Caco-2 (cell line): ENCODE data around the gene SPRN. TPM values are rescaled to one million over a fixed set of nuclear protein-coding genes. Genes with fewer than 3 reads are reported as not detected.

ENCODE experiments used
- BruUV-seq: library from RNA; stranded (reverse); fragments of 400-500 nt; replicated peaks from 2 replicates; lab custom pipeline; 2021; lab: Mats Ljungman, UMichigan
- CTCF ChIA-PET: fragments of 300-600 bp; sonication (Branson Sonifier 250); formaldehyde crosslinking; loops from one replicate; lab custom pipeline; 2022; ENCODE audit warnings: antibody characterized with exemption; lab: Charles Lee
- POLR2A ChIA-PET: fragments of 300-600 bp; sonication (Branson Sonifier 250); formaldehyde crosslinking; loops from one replicate; lab custom pipeline; 2022; ENCODE audit warnings: antibody characterized with exemption; lab: Charles Lee
- DNase-seq, 2 experiments: peaks; one replicate each; pipeline versions ENCODE4 v3.0.0 to v3.0.0-alpha.2; 2020 to 2022
- H3K27me3 ChIP-seq: replicated peaks from 2 replicates; pipeline ENCODE4 v1.6.0; 2011; ENCODE audit warnings: low read length; ENCODE audit not compliant: control insufficient read depth, insufficient read depth
- H3K36me3 ChIP-seq: 2 replicates; pipeline ENCODE4 v1.5.1; 2011; ENCODE audit warnings: low read length; ENCODE audit not compliant: control insufficient read depth, insufficient read depth
- H3K4me1 ChIP-seq: fragments of 250-450 bp; sonication (Bioruptor Pico); 2 replicates; pipeline ENCODE4 v1.5.1; 2020; ENCODE audit warnings: mild to moderate bottlenecking
- H3K4me3 ChIP-seq: 2 replicates; pipeline ENCODE4 v1.5.1; 2011; ENCODE audit warnings: low read depth, mild to moderate bottlenecking, control low read depth, low read length
- H3K9me3 ChIP-seq: fragments of 250-450 bp; sonication (Bioruptor Pico); 2 replicates; pipeline ENCODE4 v1.5.1; 2020; ENCODE audit warnings: mild to moderate bottlenecking, moderate library complexity
- H3K27ac Mint-ChIP-seq: one replicate; pipeline ENCODE4 v1.8.0; 2022; ENCODE audit warnings: mixed read lengths; ENCODE audit not compliant: unreplicated experiment
- H3K27me3 Mint-ChIP-seq: one replicate; pipeline ENCODE4 v1.8.0; 2022; ENCODE audit warnings: mixed read lengths; ENCODE audit not compliant: insufficient read depth, unreplicated experiment
- H3K36me3 Mint-ChIP-seq: one replicate; pipeline ENCODE4 v1.8.0; 2022; ENCODE audit warnings: mild to moderate bottlenecking, mixed read lengths; ENCODE audit not compliant: insufficient read depth, unreplicated experiment
- H3K4me1 Mint-ChIP-seq: one replicate; pipeline ENCODE4 v1.8.0; 2022; ENCODE audit warnings: low read depth, mixed read lengths; ENCODE audit not compliant: unreplicated experiment
- H3K4me3 Mint-ChIP-seq: one replicate; pipeline ENCODE4 v1.8.0; 2022; ENCODE audit warnings: mild to moderate bottlenecking, moderate library complexity, mixed read lengths; ENCODE audit not compliant: unreplicated experiment
- H3K9me3 Mint-ChIP-seq: one replicate; pipeline ENCODE4 v1.8.0; 2022; ENCODE audit warnings: mixed read lengths; ENCODE audit not compliant: unreplicated experiment
- intact Hi-C: fragments of 100-400 bp; cut with micrococcal nuclease; formaldehyde crosslinking; loops from one replicate; pipeline ENCODE4 v1.10.0; 2022; ENCODE audit not compliant: unreplicated experiment
- total RNA-seq: library from RNA; stranded (reverse); gene quantifications from 2 replicates; pipeline ENCODE4 v1.2.3, GENCODE V29; 2022
- TF ChIP-seq, protein P1 (sequence below), 2 experiments: fragments of 200-600 bp in 1 of 2; IDR thresholded peaks; 1 replicate in 1 of 2; 2 replicates in 1 of 2; pipeline versions ENCODE4 v1.5.1 to v1.8.0; 2011 to 2022; ENCODE audit warnings: antibody characterized with exemption in 1 of 2, control low read depth in 1 of 2, inconsistent platforms in 1 of 2, low read depth in 1 of 2, low read length in 1 of 2, mild to moderate bottlenecking in 1 of 2, moderate library complexity in 1 of 2; ENCODE audit not compliant: insufficient read depth in 1 of 2, severe bottlenecking in 1 of 2, unreplicated experiment in 1 of 2

The SPRN gene
- total RNA-seq, 1 experiment from 2014 or later: not detected

DNA sequence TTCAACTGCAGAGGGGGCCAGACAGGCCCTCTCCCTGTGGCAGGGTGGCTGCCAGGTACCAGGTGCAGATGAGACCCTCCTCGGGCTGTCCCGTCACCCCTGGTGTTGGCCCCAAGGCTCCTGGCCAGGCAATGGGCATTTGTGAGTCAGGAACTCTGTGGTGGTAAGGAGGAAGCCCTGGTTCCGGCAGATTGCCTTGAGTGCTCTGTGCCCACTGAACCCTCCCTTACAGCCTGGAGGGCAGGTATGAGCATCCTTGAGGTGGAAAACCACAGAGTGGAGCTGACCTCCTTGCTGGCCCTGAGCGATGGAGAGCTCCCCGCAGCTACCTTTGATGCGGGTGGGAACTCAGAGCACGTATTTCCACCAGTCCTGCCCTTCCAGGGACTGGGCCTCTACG is 43.4 kb downstream of the SPRN start:
- no peak for DNase-seq
- H3K9me3 Mint-ChIP-seq: no peaks in the 10 kb centered on the region
- no peaks in the 10 kb centered on the region for H3K4me1 Mint-ChIP-seq
- intact Hi-C loops: no loop called here
- H3K9me3 ChIP-seq: no peaks in the 10 kb centered on the region
- BruUV-seq: no TSS peak
- no peak overlapping the region for H3K4me3 ChIP-seq
- H3K36me3 Mint-ChIP-seq: peaks cover 2% of the 10 kb centered on the region
- ChIA-PET POLR2A (no interaction called here), CTCF (no interaction called here)
- no peak overlapping the region for H3K27ac Mint-ChIP-seq
- no peak overlapping the region for H3K4me3 Mint-ChIP-seq
- H3K27me3 Mint-ChIP-seq: no peaks in the 10 kb centered on the region
- H3K36me3 ChIP-seq: no peaks in the 10 kb centered on the region
- no peaks in the 10 kb centered on the region for H3K27me3 ChIP-seq
- TF ChIP-seq, protein P1, sequence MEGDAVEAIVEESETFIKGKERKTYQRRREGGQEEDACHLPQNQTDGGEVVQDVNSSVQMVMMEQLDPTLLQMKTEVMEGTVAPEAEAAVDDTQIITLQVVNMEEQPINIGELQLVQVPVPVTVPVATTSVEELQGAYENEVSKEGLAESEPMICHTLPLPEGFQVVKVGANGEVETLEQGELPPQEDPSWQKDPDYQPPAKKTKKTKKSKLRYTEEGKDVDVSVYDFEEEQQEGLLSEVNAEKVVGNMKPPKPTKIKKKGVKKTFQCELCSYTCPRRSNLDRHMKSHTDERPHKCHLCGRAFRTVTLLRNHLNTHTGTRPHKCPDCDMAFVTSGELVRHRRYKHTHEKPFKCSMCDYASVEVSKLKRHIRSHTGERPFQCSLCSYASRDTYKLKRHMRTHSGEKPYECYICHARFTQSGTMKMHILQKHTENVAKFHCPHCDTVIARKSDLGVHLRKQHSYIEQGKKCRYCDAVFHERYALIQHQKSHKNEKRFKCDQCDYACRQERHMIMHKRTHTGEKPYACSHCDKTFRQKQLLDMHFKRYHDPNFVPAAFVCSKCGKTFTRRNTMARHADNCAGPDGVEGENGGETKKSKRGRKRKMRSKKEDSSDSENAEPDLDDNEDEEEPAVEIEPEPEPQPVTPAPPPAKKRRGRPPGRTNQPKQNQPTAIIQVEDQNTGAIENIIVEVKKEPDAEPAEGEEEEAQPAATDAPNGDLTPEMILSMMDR (IDR thresholded peaks at IDR 0.05; ENCODE audit: insufficient read depth in 1 of 2, low read depth in 1 of 2, low read length in 1 of 2, severe bottlenecking in 1 of 2, unreplicated experiment in 1 of 2): no peak
- peaks cover 15% of the 10 kb centered on the region for H3K4me1 ChIP-seq

DNA sequence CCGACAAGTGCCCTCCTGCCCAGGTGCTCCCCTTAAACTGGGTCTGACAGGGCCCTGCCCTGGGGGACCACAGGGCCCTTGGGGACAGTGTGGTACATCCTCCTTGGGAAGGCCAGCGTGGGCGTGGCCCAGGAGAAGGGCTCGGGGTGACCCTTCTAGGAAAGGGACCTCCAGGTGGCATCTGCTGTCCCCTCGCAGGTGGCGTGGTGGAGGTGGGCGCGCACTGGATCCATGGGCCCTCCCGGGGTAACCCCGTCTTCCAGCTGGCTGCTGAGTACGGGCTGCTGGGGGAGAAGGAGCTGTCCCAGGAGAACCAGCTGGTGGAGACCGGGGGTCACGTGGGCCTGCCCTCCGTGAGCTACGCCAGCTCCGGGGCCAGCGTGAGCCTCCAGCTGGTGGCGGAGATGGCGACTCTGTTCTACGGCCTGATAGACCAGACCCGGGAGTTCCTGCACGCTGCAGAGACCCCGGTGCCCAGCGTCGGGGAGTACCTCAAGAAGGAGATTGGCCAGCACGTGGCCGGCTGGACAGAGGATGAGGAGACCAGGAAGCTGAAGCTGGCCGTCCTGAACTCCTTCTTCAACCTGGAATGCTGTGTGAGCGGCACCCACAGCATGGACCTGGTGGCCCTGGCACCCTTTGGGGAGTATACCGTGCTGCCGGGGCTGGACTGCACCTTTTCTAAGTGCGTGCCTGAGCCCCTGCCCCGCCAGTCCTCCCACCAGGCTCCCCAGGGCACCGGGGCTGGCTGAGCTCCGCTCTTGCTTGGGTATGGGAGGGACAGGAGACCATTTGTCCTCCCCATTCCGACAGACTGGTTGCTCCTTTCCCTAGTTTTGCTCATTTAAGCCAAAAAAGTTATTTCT is 44.4 kb downstream of the SPRN start:
- POLR2A ChIA-PET: no interaction called here
- Mint-ChIP-seq H3K4me3 (peak overlapping the region; percentile 81), H3K9me3 (no peaks in the 10 kb centered on the region), H3K27me3 (no peaks in the 10 kb centered on the region), H3K27ac (no peak overlapping the region), H3K36me3 (no peaks in the 10 kb centered on the region), H3K4me1 (no peaks in the 10 kb centered on the region)
- Histone ChIP-seq H3K36me3 (no peaks in the 10 kb centered on the region), H3K4me1 (peaks cover 9% of the 10 kb centered on the region), H3K27me3 (no peaks in the 10 kb centered on the region), H3K4me3 (peak overlapping the region; percentile 42), H3K9me3 (no peaks in the 10 kb centered on the region)
- no peak for DNase-seq
- CTCF ChIA-PET: no interaction called here
- no TSS peak for BruUV-seq
- intact Hi-C loops: loop anchor here (5.0 kb wide), 1 partner anchor 73 kb away; the partner anchor contains the start of genes TUBGCP2 and ZNF511
- TF ChIP-seq, protein P1 (IDR thresholded peaks at IDR 0.05; ENCODE audit: insufficient read depth in 1 of 2, low read depth in 1 of 2, low read length in 1 of 2, severe bottlenecking in 1 of 2, unreplicated experiment in 1 of 2): no peak

DNA sequence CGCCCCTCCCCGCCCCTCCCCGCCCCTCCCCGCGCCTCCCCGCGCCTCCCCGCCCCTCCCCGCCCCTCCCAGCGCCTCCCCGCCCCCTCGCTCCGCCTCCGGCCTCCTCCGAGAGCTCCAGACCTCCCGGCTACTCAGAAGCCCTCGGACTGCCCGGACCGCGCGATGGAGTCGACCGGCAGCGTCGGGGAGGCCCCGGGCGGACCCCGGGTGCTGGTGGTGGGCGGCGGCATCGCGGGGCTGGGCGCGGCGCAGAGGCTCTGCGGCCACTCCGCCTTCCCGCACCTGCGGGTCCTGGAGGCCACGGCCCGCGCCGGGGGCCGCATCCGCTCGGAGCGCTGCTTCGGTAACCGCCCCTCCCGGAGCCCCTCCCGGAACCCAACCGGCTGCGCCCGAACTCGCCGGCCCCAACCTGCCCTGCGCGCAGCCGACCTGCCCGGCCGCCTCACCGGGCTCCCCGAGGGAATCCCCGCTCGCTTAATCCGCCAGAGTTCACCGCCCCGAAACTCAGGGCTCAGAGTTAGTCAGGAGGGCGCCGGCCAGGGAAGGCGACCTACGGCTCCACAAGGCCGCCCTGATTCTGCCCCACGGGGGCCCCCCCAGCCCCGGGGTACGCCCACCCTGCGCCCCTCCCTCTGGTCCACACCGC is 45.1 kb downstream of the SPRN start, which contains the start of gene PAOX:
PAOX (plus strand) TSS at position 111 of the 649 bp plus-strand sequence; CDS start at position 166, 55 bp downstream.
- no peaks in the 10 kb centered on the region for H3K4me1 Mint-ChIP-seq
- ChIA-PET POLR2A (interaction anchor here (0.5 to 1.4 kb wide), 4 partner anchors 15 to 55 kb away, joined by 3 to 9 read pairs (median 6); partner anchors contain the start of genes FUOM and MTG1), CTCF (no interaction called here)
- peak within 1 kb of the TSS; percentile 81 for H3K4me3 Mint-ChIP-seq
- no peaks in the 10 kb centered on the region for H3K36me3 Mint-ChIP-seq
- intact Hi-C loops: loop anchor here (5.0 kb wide), 1 partner anchor 72 kb away; the partner anchor contains the start of genes TUBGCP2 and ZNF511
- H3K9me3 ChIP-seq: no peaks in the 10 kb centered on the region
- BruUV-seq: no TSS peak
- peaks cover 9% of the 10 kb centered on the region for H3K4me1 ChIP-seq
- TF ChIP-seq, protein P1 (IDR thresholded peaks at IDR 0.05; ENCODE audit: insufficient read depth in 1 of 2, low read depth in 1 of 2, low read length in 1 of 2, severe bottlenecking in 1 of 2, unreplicated experiment in 1 of 2): no peak
- H3K27ac Mint-ChIP-seq: peak within 1 kb of the TSS; percentile 45
- no peaks in the 10 kb centered on the region for H3K36me3 ChIP-seq
- peak within 1 kb of the TSS; percentile 97 for H3K4me3 ChIP-seq
- no peaks in the 10 kb centered on the region for H3K27me3 ChIP-seq
- no peaks in the 10 kb centered on the region for H3K27me3 Mint-ChIP-seq
- no peaks in the 10 kb centered on the region for H3K9me3 Mint-ChIP-seq
- DNase-seq: peak; percentile 81 to 83
